BJ (cell line): Measurements from ENCODE around the gene CD300LG. TPM values are rescaled to one million over a fixed set of nuclear protein-coding genes. Genes with fewer than 3 reads are reported as not detected.

Experiments
- CTCF ChIA-PET: fragments of 350-600 bp; formaldehyde crosslinking; extraction: SDS; loops from one replicate; lab custom pipeline; 2021; ENCODE audit warnings: antibody characterized with exemption, inconsistent platforms; lab: Yijun Ruan, JAX
- POLR2A ChIA-PET: fragments of 300-600 bp; sonication (Branson Sonifier 250); formaldehyde crosslinking; extraction: SDS; loops from one replicate; lab custom pipeline; 2021; ENCODE audit warnings: antibody characterized with exemption; lab: Charles Lee
- DNase-seq: peaks from one replicate; pipeline ENCODE4 v3.0.0-alpha.2; 2011; ENCODE audit warnings: low read depth
- H3K27me3 ChIP-seq: 2 replicates; pipeline ENCODE4 v1.6.0; 2011; ENCODE audit warnings: low read length; ENCODE audit not compliant: control insufficient read depth, insufficient read depth
- H3K36me3 ChIP-seq: 2 replicates; pipeline ENCODE4 v1.5.1; 2011; ENCODE audit warnings: low read length; ENCODE audit not compliant: control insufficient read depth, insufficient read depth
- H3K4me3 ChIP-seq: 2 replicates; pipeline ENCODE4 v1.5.1; 2011; ENCODE audit warnings: low read depth, mild to moderate bottlenecking, control low read depth, low read length
- CTCF ChIP-seq: IDR thresholded peaks from 2 replicates; pipeline ENCODE4 v1.5.1; 2011; ENCODE audit warnings: low read depth, mild to moderate bottlenecking, control low read depth, inconsistent platforms, low read length, moderate library complexity; ENCODE audit not compliant: insufficient read depth
- polyA plus RNA-seq: library from polyadenylated mRNA; depleted of rRNA; stranded (reverse); fragments of >200 nt; gene quantifications from 2 replicates; pipeline ENCODE4 v1.2.3, GENCODE V29; 2011

CD300LG gene
- polyA plus RNA-seq, 1 experiment = not detected

GRCh38 chr17:43829738-43830137 lies 17.2 kb upstream of the CD300LG start:
- POLR2A ChIA-PET = no interaction called here
- Histone ChIP-seq H3K4me3 (no peak overlapping the region), H3K36me3 (peaks cover 21% of the 10 kb centered on the region), H3K27me3 (no peaks in the 10 kb centered on the region)
- no peak for TF ChIP-seq CTCF
- CTCF ChIA-PET = interaction anchor here (1.2 kb wide), 1 partner anchor 17 kb away, joined by 3 read pairs; the partner anchor contains the start of gene CD300LG
- DNase-seq = no peak

DNA sequence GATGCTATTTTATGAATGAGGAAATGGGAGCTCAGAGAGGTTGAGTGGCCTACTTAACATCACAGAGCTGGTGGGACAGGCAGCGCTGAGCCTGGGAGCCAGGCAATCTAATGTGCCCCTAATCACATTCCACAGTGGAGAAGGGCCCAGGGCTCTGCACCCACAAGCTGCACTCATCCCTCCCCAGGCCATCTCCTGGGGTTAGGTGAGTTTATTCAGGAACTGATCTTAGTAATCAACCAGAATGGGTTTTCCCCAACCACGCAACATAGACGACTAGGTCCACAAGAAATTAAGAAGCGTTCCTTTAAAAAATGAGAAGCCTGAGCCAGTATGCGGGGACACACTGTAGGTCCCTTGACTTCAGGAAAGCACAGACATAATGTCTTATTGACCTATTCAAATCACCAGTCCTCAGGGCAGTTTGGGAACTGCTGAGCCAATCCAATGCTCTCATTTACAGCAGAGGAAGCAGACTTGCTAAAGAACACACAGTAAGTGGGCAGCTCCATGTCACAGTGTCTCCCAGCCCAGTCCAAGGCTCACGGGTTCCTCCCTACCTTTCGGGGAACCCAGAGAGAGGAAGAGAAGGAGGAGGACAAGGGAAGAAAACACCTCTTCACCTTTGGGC lies 16.4 kb upstream of the CD300LG start:
- DNase-seq = no peak
- TF ChIP-seq CTCF = no peak
- Histone ChIP-seq H3K4me3 (no peak overlapping the region), H3K27me3 (no peaks in the 10 kb centered on the region), H3K36me3 (peaks cover 17% of the 10 kb centered on the region)
- ChIA-PET POLR2A (no interaction called here), CTCF (interaction anchor here (0.8 to 1.2 kb wide), 3 partner anchors 15 to 23 kb away, joined by 3 read pairs; partner anchors contain the start of gene CD300LG)

DNA sequence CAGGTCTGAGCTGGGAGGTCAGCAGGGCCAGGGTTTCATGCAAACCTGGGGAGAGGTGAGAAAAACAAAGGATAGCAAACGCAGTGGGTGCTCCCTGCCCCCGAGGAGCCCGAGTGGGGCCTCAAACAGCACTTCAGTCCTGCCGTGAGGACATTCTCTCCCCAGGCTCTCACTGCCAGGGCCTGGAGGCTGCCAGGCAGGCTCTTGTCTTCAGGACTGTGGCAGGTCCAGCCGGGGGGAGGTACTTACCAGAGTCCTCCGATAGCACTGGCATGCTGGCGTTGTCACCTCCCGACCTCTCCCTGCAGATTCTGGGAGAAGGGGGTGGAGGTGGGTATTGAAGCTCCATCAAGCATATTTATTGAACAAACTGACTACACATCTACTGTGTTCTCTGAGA lies 15.3 kb upstream of the CD300LG start:
- no peak for DNase-seq
- H3K27me3 ChIP-seq = no peaks in the 10 kb centered on the region
- no peak for TF ChIP-seq CTCF
- peaks cover 16% of the 10 kb centered on the region for H3K36me3 ChIP-seq
- ChIA-PET POLR2A (no interaction called here), CTCF (no interaction called here)
- H3K4me3 ChIP-seq = no peak overlapping the region

DNA sequence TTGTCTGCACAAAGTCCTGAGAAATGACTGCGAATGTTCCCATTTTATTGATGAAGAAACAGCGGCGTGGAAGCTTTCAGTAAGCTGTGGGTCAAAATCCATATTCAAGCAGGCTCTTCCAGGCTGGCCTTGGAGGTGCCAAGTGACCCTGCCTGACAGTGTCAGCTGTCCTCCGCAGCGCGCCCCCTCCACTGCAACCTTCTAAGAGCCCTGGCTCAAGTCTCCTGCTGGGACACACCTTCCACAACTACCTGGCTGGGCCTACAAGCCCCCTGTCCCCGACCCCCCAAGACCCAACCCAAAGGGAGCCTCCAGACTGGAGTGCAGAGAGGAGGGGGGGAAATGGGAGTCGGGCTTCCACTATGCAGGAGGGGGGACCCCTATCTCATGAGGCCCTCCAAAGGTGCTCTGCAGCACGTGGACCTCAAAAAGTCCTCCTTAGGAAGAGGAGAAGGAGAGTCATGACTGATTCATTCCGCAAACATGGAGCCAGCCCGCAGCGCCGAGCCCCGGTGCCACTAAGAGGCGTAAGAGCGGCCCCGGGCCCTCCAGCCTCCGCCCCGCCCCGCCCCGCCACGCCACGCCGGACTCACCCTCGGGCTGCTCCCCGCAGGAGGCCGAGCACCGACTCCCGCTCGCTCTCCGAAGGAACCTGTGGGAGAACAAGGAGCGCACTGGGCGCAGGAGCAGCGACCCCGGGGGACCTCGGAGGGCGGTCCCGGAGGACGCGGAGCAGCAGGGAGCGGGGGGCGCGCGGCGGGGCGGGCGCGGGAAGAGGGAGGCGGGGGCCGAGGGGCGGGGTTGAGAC lies 14.6 kb upstream of the CD300LG start:
- POLR2A ChIA-PET = no interaction called here
- no peak for DNase-seq
- CTCF ChIA-PET = no interaction called here

More for the DNA sequence above, 14.6 kb upstream of the CD300LG start:
- TF ChIP-seq CTCF = no peak
- H3K4me3 ChIP-seq = peak overlapping the region; percentile 64
- H3K27me3 ChIP-seq = no peaks in the 10 kb centered on the region
- H3K36me3 ChIP-seq = peaks cover 16% of the 10 kb centered on the region
